Muscle of leg (tissue), 11 donors: ENCODE results near the gene CYP1A2. TPM values are rescaled to one million over a fixed set of nuclear protein-coding genes. Genes with fewer than 3 reads are reported as not detected.

ENCODE experiments used
- DNase-seq: peaks from one replicate; pipeline ENCODE4 v3.0.0; 2013
- H3K27ac ChIP-seq: one replicate; pipeline ENCODE4 v1.5.1; 2013; ENCODE audit warnings: mild to moderate bottlenecking, low read length, control low read depth
- H3K27me3 ChIP-seq: one replicate; pipeline ENCODE4 v1.6.1; 2013; ENCODE audit warnings: low read length; ENCODE audit not compliant: control insufficient read depth, insufficient read depth
- H3K36me3 ChIP-seq: one replicate; pipeline ENCODE4 v1.6.1; 2013; ENCODE audit warnings: low read length; ENCODE audit not compliant: control insufficient read depth, insufficient read depth
- H3K4me1 ChIP-seq: one replicate; pipeline ENCODE4 v1.6.1; 2013; ENCODE audit warnings: low read length; ENCODE audit not compliant: control insufficient read depth, insufficient read depth
- H3K4me3 ChIP-seq: one replicate; pipeline ENCODE4 v1.5.1; 2013; ENCODE audit warnings: low read length, control low read depth
- H3K9me3 ChIP-seq: replicated peaks from 2 replicates; pipeline ENCODE4 v1.6.1; 2013; ENCODE audit warnings: low read depth, low read length; ENCODE audit not compliant: control insufficient read depth
- WGBS: methylation state at CpG from one replicate; pipeline ENCODE4 v1.1.5; 2013; ENCODE audit warnings: missing lambda C conversion rate; ENCODE audit not compliant: insufficient coverage; 5-methylcytosine and 5-hydroxymethylcytosine counted together
- polyA plus RNA-seq, 8 donors: library from polyadenylated mRNA; unstranded; fragments of 120-200 nt; gene quantifications; one replicate each; pipeline versions ENCODE4 v1.2.1 to v1.2.3, GENCODE V29; 2013; ENCODE audit warnings: inconsistent platforms in 1 of 8, low replicate concordance in 1 of 8; ENCODE audit not compliant: insufficient read length in 8 of 8, insufficient read depth in 1 of 8
- total RNA-seq: library from RNA; stranded (reverse); fragments of 120-200 nt; gene quantifications from one replicate; pipeline ENCODE4 v1.2.4, GENCODE V29; 2013

Gene CYP1A2
- total and polyA plus RNA-seq, 9 donors = 0.05 to 0.19 (median 0.09) TPM; not detected in 4

DNA sequence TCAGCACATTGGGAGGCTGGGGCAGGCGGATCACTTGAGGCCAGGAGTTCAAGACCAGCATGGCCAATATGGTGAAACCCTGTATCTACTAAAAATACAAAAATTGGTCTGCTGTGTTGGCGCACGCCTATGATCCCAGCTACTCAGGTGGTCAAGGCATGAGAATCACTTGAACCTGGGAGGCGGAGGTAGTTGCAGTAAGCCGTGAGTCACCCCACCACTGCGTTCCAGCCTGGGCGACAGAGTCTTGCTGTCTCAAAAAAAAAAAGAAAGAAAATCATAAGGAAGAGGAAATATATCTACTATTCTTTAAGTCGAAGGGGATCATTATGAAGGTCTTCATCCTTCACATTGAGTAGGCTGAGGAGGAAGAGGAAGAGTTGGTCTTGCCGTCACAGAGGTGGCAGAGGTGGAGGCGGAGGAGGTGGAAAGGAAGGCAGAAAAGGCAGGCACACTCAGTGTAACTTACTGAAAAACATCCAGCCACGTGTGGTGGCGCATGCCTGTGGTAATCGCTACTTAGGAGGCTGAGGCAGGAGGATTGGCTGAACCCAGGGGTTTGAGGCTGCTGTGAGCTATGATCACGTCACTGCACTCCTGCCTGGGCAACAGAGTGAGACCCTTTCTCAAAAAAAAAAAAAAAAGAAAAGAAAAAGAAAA lies 47.5 kb downstream of the CYP1A2 start:
- DNase-seq = no peak
- H3K27me3 ChIP-seq = no peaks in the 10 kb centered on the region
- H3K4me1 ChIP-seq = peaks cover 5% of the 10 kb centered on the region
- no peaks in the 10 kb centered on the region for H3K9me3 ChIP-seq
- H3K27ac ChIP-seq = no peak overlapping the region
- peaks cover 42% of the 10 kb centered on the region for H3K36me3 ChIP-seq
- H3K4me3 ChIP-seq = no peak overlapping the region
- WGBS = 87% methylated on average over 4 of the region's 14 CpGs

DNA sequence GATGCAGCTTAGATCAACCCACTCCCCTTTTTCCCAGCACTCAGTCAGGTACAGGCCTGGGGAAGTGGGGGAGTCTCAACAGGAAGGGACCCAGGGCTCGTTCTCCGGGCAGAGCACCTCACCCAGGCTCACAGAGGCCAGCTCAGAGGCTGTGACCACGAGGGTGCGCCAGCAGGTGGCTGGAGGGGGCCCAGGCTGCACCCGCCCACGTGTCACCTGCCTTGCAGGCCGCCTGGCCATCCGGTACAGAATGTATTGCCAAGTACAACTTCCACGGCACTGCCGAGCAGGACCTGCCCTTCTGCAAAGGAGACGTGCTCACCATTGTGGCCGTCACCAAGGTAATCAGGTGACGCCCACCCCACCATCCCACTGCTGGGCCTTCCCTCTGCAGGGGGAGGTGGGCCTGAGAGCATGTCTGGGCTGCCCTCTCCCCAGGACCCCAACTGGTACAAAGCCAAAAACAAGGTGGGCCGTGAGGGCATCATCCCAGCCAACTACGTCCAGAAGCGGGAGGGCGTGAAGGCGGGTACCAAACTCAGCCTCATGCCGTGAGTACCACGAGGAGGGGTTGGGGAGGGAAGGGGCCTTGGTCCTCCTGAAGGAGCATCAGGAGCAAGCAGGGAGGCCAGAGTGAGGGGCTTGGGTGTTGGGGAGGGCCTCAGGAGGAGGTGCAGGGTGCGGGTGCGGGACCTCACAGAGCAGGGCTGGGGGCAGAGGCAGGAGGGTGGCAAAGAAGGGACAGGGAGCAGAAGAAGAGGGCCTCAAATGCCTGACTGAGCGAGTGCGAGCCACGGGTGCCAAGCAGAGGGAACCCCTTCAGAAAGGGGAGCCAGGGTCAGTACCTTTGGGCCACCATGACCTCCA lies 50.0 kb downstream of the CYP1A2 start:
- H3K36me3 ChIP-seq = peaks cover 59% of the 10 kb centered on the region
- DNase-seq = no peak

DNA sequence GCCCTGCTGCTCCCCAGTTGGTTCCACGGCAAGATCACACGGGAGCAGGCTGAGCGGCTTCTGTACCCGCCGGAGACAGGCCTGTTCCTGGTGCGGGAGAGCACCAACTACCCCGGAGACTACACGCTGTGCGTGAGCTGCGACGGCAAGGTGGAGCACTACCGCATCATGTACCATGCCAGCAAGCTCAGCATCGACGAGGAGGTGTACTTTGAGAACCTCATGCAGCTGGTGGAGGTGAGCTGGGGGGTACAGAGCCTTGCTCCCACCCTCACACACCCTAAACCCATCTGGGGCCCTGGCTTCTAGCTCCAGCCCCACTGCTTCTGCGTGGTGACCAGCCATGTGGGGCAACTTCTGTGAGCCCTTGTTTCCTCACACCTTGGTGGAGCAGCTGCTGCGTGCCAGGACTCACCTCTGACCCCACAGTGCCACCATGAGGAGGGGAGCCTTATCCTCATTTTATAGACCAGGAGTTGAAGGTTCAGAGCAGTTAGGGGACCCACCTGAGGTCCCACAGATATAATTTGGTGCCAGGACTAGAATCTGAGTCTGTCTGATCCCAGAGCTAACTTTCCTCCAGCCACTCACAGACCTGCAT lies 50.7 kb downstream of the CYP1A2 start:
- Histone ChIP-seq H3K27me3 (no peaks in the 10 kb centered on the region), H3K27ac (no peak overlapping the region), H3K9me3 (no peaks in the 10 kb centered on the region), H3K4me3 (no peak overlapping the region), H3K4me1 (no peaks in the 10 kb centered on the region), H3K36me3 (peaks cover 65% of the 10 kb centered on the region)
- DNase-seq = no peak
- WGBS = 84% methylated on average over 13 of the region's 16 CpGs

More for the DNA sequence above, 50.0 kb downstream of the CYP1A2 start:
- WGBS = 81% methylated on average over 20 of the region's 25 CpGs
- H3K9me3 ChIP-seq = no peaks in the 10 kb centered on the region
- no peak overlapping the region for H3K27ac ChIP-seq
- no peaks in the 10 kb centered on the region for H3K4me1 ChIP-seq
- H3K27me3 ChIP-seq = no peaks in the 10 kb centered on the region
- no peak overlapping the region for H3K4me3 ChIP-seq

DNA sequence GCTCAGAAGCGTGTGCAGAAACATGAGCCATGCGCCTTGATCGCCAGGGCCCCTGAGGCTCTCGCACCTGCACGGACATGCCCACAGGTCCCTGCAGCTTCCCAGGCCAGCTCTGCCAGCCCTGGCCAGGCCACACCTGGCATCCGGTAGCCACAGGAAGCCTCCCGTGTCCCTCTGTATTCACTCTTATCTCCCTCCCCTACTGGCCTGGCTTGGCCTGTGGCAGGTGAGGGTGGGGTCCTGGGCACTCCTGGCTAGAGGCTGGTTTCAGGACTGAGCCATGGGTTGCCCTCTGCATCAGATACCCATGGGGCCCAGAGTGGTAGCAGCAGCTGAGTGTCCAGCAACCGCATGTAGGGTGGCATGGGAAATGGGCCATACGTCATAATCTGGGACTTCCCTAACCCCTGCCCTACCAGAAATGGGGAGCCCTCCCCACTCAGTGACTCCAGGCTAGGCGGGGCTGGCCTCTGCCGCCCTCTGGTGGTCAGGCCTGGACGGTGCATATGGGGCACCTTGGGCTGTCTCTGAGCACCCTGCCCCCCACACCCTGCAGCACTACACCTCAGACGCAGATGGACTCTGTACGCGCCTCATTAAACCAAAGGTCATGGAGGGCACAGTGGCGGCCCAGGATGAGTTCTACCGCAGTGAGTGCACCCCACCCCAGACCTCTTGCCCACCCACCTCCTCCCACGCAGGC lies 51.4 kb downstream of the CYP1A2 start:
- Histone ChIP-seq H3K4me3 (no peak overlapping the region), H3K9me3 (no peaks in the 10 kb centered on the region), H3K27ac (no peak overlapping the region), H3K27me3 (no peaks in the 10 kb centered on the region), H3K36me3 (peaks cover 63% of the 10 kb centered on the region), H3K4me1 (no peaks in the 10 kb centered on the region)
- peak; percentile 70 for DNase-seq
- 55% methylated on average over 13 of the region's 18 CpGs for WGBS

DNA sequence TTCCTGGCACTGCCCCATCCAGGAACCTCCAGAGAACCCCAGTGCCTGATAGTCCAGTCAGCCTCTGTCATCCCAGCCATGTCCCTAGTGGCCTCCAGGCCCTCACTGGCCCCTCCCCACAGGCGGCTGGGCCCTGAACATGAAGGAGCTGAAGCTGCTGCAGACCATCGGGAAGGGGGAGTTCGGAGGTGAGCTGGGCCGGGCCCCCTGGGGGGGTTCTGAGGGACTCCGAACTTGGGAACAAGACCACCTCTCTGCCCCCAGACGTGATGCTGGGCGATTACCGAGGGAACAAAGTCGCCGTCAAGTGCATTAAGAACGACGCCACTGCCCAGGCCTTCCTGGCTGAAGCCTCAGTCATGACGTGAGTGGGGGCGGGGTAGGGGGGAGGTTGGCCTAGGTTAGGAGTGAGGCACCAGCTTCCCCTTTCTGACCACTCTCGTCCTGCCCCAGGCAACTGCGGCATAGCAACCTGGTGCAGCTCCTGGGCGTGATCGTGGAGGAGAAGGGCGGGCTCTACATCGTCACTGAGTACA lies 52.0 kb downstream of the CYP1A2 start:
- DNase-seq = no peak
- Histone ChIP-seq H3K36me3 (peaks cover 63% of the 10 kb centered on the region), H3K27ac (no peak overlapping the region), H3K4me3 (no peak overlapping the region), H3K9me3 (no peaks in the 10 kb centered on the region), H3K4me1 (no peaks in the 10 kb centered on the region), H3K27me3 (no peaks in the 10 kb centered on the region)
- WGBS = 79% methylated on average over 14 of the region's 20 CpGs

DNA sequence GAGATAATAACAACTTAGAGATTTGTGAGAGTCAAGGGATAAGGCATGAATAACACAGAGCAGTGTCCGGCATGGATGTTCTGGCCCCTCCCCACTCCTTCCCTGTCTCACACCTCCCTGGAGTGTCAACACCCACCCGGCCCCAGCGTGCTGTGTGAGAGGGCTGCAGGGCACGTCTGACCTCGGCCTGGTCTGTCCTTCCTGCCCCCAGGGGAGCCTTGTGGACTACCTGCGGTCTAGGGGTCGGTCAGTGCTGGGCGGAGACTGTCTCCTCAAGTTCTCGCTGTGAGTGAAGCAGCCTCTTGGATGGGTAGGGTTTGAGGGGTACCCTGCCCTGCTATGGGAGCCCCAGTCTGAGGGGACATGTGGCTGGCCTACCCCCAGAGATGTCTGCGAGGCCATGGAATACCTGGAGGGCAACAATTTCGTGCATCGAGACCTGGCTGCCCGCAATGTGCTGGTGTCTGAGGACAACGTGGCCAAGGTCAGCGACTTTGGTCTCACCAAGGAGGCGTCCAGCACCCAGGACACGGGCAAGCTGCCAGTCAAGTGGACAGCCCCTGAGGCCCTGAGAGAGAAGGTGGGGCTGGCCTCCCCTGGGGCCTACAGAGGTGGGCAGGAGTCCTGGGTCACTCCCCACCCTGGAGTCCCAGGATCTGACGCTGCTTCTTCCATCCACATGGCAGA lies 52.8 kb downstream of the CYP1A2 start:
- WGBS = 90% methylated on average over 14 of the region's 18 CpGs
- no peaks in the 10 kb centered on the region for H3K27me3 ChIP-seq
- H3K36me3 ChIP-seq = peaks cover 63% of the 10 kb centered on the region
- no peaks in the 10 kb centered on the region for H3K4me1 ChIP-seq
- H3K4me3 ChIP-seq = no peak overlapping the region
- H3K9me3 ChIP-seq = no peaks in the 10 kb centered on the region
- no peak for DNase-seq
- no peak overlapping the region for H3K27ac ChIP-seq

DNA sequence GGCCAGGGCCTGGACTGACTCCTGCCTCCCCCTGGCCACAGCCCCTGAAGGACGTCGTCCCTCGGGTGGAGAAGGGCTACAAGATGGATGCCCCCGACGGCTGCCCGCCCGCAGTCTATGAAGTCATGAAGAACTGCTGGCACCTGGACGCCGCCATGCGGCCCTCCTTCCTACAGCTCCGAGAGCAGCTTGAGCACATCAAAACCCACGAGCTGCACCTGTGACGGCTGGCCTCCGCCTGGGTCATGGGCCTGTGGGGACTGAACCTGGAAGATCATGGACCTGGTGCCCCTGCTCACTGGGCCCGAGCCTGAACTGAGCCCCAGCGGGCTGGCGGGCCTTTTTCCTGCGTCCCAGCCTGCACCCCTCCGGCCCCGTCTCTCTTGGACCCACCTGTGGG lies 53.6 kb downstream of the CYP1A2 start:
- WGBS = 86% methylated on average over 16 of the region's 20 CpGs
- DNase-seq = no peak
- Histone ChIP-seq H3K27me3 (no peaks in the 10 kb centered on the region), H3K4me3 (no peak overlapping the region), H3K9me3 (no peaks in the 10 kb centered on the region), H3K27ac (no peak overlapping the region), H3K36me3 (peaks cover 63% of the 10 kb centered on the region), H3K4me1 (no peaks in the 10 kb centered on the region)

DNA sequence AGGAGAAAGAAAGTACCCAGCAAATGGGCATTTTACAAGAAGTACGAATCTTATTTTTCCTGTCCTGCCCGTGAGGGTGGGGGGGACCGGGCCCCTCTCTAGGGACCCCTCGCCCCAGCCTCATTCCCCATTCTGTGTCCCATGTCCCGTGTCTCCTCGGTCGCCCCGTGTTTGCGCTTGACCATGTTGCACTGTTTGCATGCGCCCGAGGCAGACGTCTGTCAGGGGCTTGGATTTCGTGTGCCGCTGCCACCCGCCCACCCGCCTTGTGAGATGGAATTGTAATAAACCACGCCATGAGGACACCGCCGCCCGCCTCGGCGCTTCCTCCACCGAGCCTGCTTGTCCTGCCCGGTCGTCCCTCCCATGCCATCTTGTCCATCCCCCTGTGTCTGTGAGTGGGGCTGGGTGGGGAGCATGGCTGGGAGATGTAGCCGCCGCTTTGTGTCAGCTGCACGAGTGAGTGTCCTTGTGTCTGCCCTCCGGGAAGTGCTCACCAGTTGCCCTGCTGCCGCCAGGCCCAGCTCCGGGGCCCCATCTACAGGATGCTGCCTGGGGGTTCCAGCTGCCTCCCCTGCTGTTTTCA lies 54.3 kb downstream of the CYP1A2 start:
- DNase-seq = no peak
- 88% methylated on average over 22 of the region's 31 CpGs for WGBS

DNA sequence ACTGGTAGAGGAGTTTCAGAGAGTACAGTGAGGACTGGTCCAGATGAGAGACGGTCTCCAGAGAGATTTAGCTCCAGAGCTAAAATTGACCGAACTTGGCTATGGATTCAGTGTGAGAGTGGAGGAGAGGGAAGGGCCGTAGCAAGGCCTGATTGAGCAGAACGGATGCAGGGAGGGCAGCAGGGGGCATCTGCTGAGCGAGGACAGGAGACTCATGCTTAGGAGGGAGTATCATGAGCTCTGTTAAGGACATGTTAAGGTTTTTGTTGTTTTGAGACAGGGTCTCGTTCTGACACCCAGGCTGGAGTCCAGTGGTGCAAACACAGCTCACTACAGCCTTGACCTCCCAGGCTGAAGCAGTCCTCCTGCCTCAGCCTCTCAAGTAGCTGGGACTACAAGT lies 56.3 kb downstream of the CYP1A2 start:
- H3K9me3 ChIP-seq = no peaks in the 10 kb centered on the region
- no peaks in the 10 kb centered on the region for H3K4me1 ChIP-seq
- no peak overlapping the region for H3K4me3 ChIP-seq
- peaks cover 43% of the 10 kb centered on the region for H3K36me3 ChIP-seq
- H3K27me3 ChIP-seq = no peaks in the 10 kb centered on the region
- no peak for DNase-seq
- WGBS = 50% methylated on average over 6 of the region's 6 CpGs
- no peak overlapping the region for H3K27ac ChIP-seq

More for the DNA sequence above, 54.3 kb downstream of the CYP1A2 start:
- Histone ChIP-seq H3K27me3 (no peaks in the 10 kb centered on the region), H3K36me3 (peaks cover 58% of the 10 kb centered on the region), H3K4me3 (no peak overlapping the region), H3K27ac (no peak overlapping the region), H3K4me1 (no peaks in the 10 kb centered on the region), H3K9me3 (no peaks in the 10 kb centered on the region)
